Stomach smooth muscle (tissue), 2 donors: Measurements from ENCODE around the gene ARHGAP5.
"Not testable (repeated sequence)": the region's sequence is repeated elsewhere in the genome, so short reads cannot be mapped to it uniquely, and the experiment has no call there.

ENCODE experiments used
- H3K27ac ChIP-seq: one replicate; pipeline ENCODE4 v1.7.0; 2013; ENCODE audit warnings: mild to moderate bottlenecking, low read length, inconsistent platforms
- H3K27me3 ChIP-seq, 2 donors: one replicate each; pipeline ENCODE4 v1.7.0; 2013; ENCODE audit warnings: low read length in 2 of 2; ENCODE audit not compliant: insufficient read depth in 2 of 2, control insufficient read depth in 1 of 2
- H3K36me3 ChIP-seq, 2 donors: one replicate each; pipeline ENCODE4 v1.7.0; 2013; ENCODE audit warnings: low read length in 2 of 2; ENCODE audit not compliant: control insufficient read depth in 2 of 2, insufficient read depth in 2 of 2
- H3K4me1 ChIP-seq: one replicate; pipeline ENCODE4 v1.7.0; 2013; ENCODE audit warnings: low read length; ENCODE audit not compliant: control insufficient read depth, insufficient read depth
- H3K4me3 ChIP-seq, 2 donors: one replicate each; pipeline ENCODE4 v1.7.0; 2013; ENCODE audit warnings: low read length in 2 of 2
- H3K9ac ChIP-seq, 2 donors: one replicate each; pipeline ENCODE4 v1.7.0; 2013; ENCODE audit warnings: low read length in 2 of 2, mild to moderate bottlenecking in 1 of 2
- H3K9me3 ChIP-seq, 2 donors: one replicate each; pipeline ENCODE4 v1.7.0; 2013; ENCODE audit warnings: low read length in 2 of 2; ENCODE audit not compliant: control insufficient read depth in 2 of 2
- donor health status: healthy.
- donor health status: Pancreatic carcinoma.

The ARHGAP5 gene

DNA sequence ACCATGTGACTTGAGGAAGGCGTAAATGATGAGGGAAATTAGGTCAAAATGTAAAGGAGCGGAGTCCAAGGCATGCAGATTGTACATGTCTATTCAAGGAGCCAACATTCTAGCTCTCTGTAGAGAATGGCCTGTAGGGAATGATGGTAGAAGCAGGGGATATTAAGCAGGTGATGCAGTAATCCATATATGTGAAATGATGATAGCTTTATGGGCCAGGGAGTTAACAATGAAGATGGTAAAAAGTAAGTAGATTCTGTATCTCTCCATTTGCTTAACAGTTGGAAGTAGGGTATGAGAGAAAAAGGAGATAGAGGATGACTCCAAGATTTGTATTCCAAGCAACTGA, 33.4 kb downstream of the ARHGAP5 start:
- no peaks in the 10 kb centered on the region for H3K4me1 ChIP-seq
- no peak overlapping the region for H3K4me3 ChIP-seq
- H3K27ac ChIP-seq, result no peak overlapping the region
- no peaks in the 10 kb centered on the region for H3K36me3 ChIP-seq
- no peaks in the 10 kb centered on the region for H3K27me3 ChIP-seq
- no peaks in the 10 kb centered on the region for H3K9me3 ChIP-seq
- no peak overlapping the region for H3K9ac ChIP-seq

DNA sequence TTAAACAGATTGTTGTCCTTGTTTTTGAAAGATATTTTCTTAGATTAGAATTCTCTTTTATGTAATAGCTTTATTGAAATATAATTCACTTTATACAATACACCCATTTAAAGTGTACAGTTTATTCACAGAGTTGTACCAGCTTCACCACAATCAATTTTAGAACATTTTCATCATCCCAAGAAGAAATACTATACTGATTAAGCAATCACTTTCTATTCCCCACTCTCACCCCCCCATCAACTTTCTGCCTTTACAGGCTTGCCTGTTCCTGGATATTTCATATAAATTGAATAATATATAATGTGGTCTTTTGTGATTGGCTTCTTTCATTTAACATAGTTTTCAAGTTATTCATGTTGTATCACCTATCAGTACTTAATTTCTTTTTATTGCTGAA, 44.4 kb downstream of the ARHGAP5 start:
- no peaks in the 10 kb centered on the region for H3K27me3 ChIP-seq
- H3K27ac ChIP-seq, result no peak overlapping the region
- no peaks in the 10 kb centered on the region for H3K9me3 ChIP-seq
- H3K4me3 ChIP-seq, result no peak overlapping the region
- no peaks in the 10 kb centered on the region for H3K4me1 ChIP-seq
- H3K36me3 ChIP-seq, result peaks cover 0 to 6% of the 10 kb centered on the region in 2 donors
- H3K9ac ChIP-seq, result no peak overlapping the region

DNA sequence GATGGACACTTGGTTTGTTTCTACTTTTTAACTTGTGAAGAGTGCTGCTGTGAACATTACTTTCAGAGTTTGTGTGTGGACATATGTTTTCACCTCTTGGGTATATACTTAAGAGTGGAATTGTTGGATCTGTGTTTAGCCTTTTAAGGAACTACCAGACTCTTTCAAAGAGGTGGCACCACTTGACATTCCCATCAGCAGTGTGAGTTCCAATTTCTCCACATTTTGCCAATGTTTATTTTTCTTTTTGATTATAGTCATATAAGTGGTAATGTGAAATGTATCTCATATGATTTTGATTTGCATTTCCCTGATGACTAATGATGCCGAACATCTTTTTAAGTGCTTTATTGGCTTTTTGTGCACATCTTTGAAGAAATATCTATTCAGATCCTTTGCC, 44.8 kb downstream of the ARHGAP5 start:
- H3K4me1 ChIP-seq, result no peaks in the 10 kb centered on the region
- no peak overlapping the region for H3K9ac ChIP-seq
- H3K9me3 ChIP-seq, result no peaks in the 10 kb centered on the region
- H3K27ac ChIP-seq, result no peak overlapping the region
- peaks cover 0 to 6% of the 10 kb centered on the region in 2 donors for H3K36me3 ChIP-seq
- no peaks in the 10 kb centered on the region for H3K27me3 ChIP-seq
- no peak overlapping the region for H3K4me3 ChIP-seq

DNA sequence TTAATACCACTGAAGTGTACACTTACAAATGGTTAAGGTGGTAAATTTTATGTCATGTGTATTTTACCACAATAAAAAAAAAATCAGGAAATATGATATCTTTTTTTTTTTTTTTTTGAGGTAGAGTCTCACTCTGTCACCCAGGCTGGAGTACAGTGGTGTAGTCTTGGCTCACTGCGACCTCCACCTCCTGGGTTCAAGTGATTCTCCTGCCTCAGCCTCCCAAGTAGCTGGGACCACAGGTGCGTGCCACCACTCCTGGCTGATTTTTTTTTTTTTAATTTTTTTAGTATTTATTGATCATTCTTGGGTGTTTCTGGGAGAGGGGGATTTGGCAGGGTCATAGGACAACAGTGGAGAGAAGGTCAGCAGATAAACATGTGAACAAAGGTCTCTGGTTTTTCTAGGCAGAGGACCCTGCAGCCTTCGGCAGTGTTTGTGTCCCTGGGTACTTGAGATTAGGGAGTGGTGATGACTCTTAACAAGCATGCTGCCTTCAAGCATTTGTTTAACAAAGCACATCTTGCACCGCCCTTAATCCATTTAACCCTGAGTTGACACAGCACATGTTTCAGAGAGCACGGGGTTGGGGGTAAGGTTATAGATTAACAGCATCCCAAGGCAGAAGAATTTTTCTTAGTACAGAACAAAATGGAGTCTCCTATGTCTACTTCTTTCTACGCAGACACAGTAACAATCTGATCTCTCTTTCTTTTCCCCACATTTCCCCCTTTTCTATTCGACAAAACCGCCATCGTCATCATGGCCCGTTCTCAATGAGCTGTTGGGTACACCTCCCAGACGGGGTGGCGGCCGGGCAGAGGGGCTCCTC, 50.0 kb downstream of the ARHGAP5 start:
- not testable (repeated sequence) for H3K4me3 ChIP-seq, H3K36me3 ChIP-seq, H3K4me1 ChIP-seq, H3K9me3 ChIP-seq, H3K27ac ChIP-seq, H3K27me3 ChIP-seq, H3K9ac ChIP-seq

DNA sequence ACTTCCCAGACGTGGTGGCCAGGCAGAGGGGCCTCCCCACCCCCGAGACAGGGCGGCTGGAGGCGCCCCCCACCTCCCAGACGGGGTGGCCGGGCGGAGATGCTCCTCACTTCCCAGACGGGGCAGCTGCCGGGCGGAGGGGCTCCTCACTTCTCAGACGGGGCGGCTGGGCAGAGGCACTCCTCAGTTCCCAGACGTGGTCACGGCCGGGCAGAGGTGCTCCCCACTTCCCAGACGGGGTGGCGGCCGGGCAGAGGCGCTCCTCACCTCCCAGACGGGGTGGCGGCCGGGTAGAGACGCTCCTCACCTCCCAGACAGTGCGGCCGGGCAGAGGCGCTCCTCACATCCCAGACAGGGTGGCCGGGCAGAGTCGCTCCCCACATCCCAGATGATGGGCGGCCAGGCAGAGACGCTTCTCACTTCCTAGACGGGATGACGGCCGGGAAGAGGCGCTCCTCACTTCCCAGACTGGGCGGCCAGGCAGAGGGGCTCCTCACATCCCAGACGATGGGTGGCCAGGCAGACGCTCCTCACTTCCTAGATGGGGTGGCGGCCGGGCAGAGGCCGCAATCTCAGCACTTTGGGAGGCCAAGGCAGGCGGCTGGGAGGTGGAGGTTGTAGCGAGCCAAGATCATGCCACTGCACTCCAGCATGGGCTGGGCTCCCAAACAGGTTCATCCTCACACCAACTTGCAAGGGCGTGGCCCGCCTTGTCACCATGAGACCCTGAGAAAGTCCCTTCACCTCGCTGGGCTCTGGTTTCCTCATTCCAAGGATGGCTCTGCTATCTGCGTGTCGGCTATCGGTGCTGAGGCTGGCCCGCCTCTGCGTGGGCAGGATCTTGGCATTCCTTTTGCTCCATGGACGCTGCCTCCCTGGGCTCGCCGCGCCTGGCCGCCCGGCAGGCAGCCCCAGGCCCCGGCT, 50.9 kb downstream of the ARHGAP5 start:
- not testable (repeated sequence) for H3K9me3 ChIP-seq, H3K27me3 ChIP-seq, H3K4me3 ChIP-seq, H3K36me3 ChIP-seq, H3K4me1 ChIP-seq, H3K9ac ChIP-seq, H3K27ac ChIP-seq

DNA sequence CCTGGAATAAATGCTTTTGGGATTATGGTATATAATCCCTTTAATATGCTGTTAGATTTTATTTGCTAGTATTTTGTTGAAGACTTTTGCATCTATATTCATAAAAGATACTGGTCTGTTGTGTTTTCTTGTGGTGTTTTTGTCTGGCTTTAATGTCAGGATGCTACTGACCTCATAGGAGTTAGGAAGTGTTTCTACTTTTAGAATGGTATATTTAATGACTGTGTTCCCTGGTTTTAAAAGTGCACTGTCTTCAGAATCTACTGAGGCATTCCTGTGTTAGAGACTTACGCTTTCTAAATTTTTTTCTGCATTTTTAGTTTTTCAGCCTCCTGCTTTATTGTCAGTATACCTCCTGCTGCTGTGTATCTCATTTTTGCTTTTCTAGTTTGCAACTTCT, 51.6 kb downstream of the ARHGAP5 start:
- H3K36me3 ChIP-seq, result peaks cover 0 to 3% of the 10 kb centered on the region in 2 donors
- H3K27me3 ChIP-seq, result no peaks in the 10 kb centered on the region
- H3K9ac ChIP-seq, result no peak overlapping the region
- H3K4me3 ChIP-seq, result no peak overlapping the region
- H3K9me3 ChIP-seq, result no peaks in the 10 kb centered on the region
- H3K4me1 ChIP-seq, result peaks cover 5% of the 10 kb centered on the region
- no peak overlapping the region for H3K27ac ChIP-seq

DNA sequence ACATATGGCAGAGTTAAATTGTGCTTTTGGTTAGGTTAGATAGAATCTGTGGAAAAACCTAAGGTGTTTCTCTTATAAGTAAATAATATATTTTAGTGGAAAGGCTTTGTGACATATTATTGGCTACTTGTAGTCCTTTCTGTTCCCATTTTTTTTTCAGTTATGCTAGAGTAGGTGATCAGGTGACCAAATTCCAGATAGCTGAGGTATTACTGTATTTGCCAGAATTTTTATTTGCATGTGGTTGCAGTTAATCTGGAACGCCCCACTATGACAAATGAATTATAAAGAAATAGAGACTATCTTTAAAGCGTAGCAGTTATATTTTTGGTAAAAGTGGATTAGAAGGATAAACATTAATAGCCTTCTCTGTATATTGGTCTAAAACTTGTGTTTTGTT, 52.0 kb downstream of the ARHGAP5 start:
- no peak overlapping the region for H3K9ac ChIP-seq
- H3K27ac ChIP-seq, result no peak overlapping the region
- H3K4me1 ChIP-seq, result peaks cover 5% of the 10 kb centered on the region
- peaks cover 0 to 3% of the 10 kb centered on the region in 2 donors for H3K36me3 ChIP-seq
- no peaks in the 10 kb centered on the region for H3K9me3 ChIP-seq
- no peak overlapping the region for H3K4me3 ChIP-seq
- no peaks in the 10 kb centered on the region for H3K27me3 ChIP-seq

DNA sequence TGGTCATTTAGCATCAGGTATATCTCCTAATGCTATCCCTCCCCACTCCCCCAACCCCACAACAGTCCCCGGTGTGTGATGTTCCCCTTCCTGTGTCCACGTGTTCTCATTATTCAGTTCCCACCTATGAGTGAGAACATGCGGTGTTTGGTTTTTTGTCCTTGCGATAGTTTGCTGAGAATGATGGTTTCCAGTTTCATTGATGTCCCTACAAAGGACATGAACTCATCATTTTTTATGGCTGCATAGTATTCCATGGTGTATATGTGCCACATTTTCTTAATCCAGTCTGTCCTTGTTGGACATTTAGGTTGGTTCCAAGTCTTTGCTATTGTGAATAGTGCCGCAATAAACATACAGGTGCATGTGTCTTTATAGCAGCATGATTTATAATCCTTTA, 54.6 kb downstream of the ARHGAP5 start:
- not testable (repeated sequence) for H3K4me3 ChIP-seq, H3K9ac ChIP-seq, H3K9me3 ChIP-seq, H3K36me3 ChIP-seq, H3K27ac ChIP-seq, H3K4me1 ChIP-seq, H3K27me3 ChIP-seq

DNA sequence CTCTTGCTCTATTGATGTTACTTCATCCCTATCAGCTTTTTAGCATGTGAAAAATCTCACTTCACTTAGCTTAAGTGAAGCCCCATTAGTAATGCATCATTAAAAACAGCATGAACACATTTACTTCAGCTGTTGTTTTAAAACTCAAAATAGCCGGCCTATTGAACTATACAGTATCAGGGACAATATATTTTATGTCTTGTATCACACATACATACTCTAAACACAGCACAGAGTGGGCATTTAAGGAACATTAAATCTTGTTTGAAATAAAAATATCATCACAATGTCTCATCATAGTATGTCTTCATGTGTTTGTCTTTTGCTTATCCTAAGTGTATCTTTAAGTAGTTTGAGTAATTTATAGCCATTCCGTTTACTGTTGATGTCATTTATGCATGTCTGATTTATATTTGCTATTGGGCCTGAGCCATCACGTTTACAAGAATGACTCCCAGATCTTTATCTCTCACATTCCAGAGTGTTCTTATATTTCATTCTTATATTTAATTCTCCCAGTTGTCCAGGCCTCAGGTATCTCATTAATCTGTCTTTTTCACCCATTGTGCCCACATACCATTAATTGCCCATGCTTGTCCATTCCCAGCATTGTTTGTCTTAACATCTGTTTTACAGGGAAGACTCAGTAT, 57.5 kb downstream of the ARHGAP5 start:
- H3K27ac ChIP-seq, result no peak overlapping the region
- H3K36me3 ChIP-seq, result no peaks in the 10 kb centered on the region
- no peaks in the 10 kb centered on the region for H3K4me1 ChIP-seq
- no peak overlapping the region for H3K9ac ChIP-seq
- no peak overlapping the region for H3K4me3 ChIP-seq
- peaks cover 0 to 11% of the 10 kb centered on the region in 2 donors for H3K9me3 ChIP-seq
- no peaks in the 10 kb centered on the region for H3K27me3 ChIP-seq

DNA sequence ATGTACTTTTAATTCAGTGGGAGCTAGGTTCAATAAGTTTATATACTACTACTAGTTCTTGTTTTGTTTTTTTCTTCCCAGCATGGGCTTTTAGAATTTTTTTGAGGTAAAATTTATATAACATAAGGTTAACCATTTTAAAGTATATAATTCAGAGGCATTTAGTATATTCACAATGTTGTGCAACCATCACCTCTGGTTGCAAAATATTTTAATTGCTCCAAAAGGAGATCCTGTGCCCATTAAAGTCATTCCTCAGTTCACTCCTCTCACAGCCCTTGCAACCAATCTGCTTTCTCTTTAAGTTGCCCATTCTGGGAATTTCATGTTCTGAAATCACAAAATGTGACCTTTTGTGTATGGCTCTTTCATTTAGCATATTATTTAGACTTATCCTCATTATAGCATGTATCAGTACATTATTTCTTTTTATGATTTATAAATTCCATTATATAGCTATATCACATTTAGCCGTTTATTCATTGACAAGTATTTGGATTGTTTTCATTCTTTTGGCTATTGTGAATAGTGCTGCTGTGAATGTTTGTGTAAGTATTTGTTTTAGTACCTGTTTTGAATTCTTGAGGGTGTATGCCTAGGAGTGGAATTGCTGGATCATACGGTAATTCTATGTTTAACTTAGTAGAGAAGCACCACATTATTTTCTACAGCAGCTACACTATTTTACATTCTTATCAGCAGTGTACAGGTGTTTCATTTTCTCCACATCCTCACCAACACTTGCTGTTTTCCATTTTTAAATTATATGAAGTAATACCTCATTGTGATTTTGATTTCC, 59.1 kb downstream of the ARHGAP5 start:
- H3K4me1 ChIP-seq, result no peaks in the 10 kb centered on the region
- H3K9ac ChIP-seq, result no peak overlapping the region
- H3K27ac ChIP-seq, result no peak overlapping the region
- no peaks in the 10 kb centered on the region for H3K27me3 ChIP-seq
- no peak overlapping the region for H3K4me3 ChIP-seq
- H3K9me3 ChIP-seq, result peaks cover 0 to 11% of the 10 kb centered on the region in 2 donors
- H3K36me3 ChIP-seq, result no peaks in the 10 kb centered on the region
